ENCODE data around the gene AGO1.
"Not testable (repeated sequence)": the region's sequence is repeated elsewhere in the genome, so short reads cannot be mapped to it uniquely, and the experiment has no call there.

The AGO1 gene

GRCh38 chr1:35971601-35972000 lies 88.6 kb downstream of the AGO1 start:
- no peak for DNase-seq

DNA sequence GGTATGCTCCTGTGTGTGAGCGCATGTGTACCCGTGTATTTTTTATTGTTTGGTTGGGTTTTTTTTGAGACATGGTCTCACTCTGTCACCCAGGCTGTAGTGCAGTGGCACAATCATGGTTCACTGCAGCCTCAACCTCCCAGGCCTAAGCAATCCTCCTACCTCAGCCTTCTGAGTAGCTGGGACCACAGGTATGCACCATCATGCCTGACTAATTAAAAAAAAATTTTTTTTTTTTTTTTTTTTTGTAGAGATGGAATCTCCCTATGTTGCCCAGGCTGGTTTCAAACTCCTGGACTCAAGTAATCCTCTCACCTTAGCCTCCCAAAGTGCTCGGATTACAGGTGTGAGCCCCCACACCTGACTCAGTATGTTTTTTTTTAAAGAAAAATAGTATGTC lies 89.6 kb downstream of the AGO1 start:
- not testable (repeated sequence) for DNase-seq

- no peak for DNase-seq
Measured at GRCh38 chr1:35980090-35980489, 97.1 kb downstream of the AGO1 start.
